NT2/D1 (cell line): ENCODE results near the gene PARVA.

Source experiments
- SUZ12 ChIP-seq: IDR thresholded peaks from 2 replicates; pipeline ENCODE4 v1.6.1; 2011; ENCODE audit not compliant: insufficient read length, insufficient read depth; ENCODE audit errors: extremely low read depth
- YY1 ChIP-seq: IDR thresholded peaks from 2 replicates; pipeline ENCODE4 v1.6.1; 2011; ENCODE audit not compliant: insufficient read length, insufficient read depth
- ZNF274 ChIP-seq: IDR thresholded peaks from 2 replicates; pipeline ENCODE4 v1.6.1; 2011; ENCODE audit warnings: mild to moderate bottlenecking, low read depth, low read length

- TF ChIP-seq YY1, result no peak
- no peak for TF ChIP-seq ZNF274
- TF ChIP-seq SUZ12, result no peak
These were observed 78.6 kb downstream of the PARVA start for GRCh38 chr11:12455938-12456337.
